Mononuclear cell (primary cell): Measurements from ENCODE around the gene XYLT1. TPM values are rescaled to one million over a fixed set of nuclear protein-coding genes. Genes with fewer than 3 reads are reported as not detected.
"Not testable (repeated sequence)": the region's sequence is repeated elsewhere in the genome, so short reads cannot be mapped to it uniquely, and the experiment has no call there.

Source experiments
- H3K27me3 ChIP-seq: 2 replicates; pipeline ENCODE4 v1.6.0; 2011; ENCODE audit warnings: low read length, control low read depth; ENCODE audit not compliant: insufficient read depth
- H3K4me1 ChIP-seq: 2 replicates; pipeline ENCODE4 v1.5.1; 2011; ENCODE audit warnings: mild to moderate bottlenecking, low read length, control low read depth; ENCODE audit not compliant: insufficient read depth
- H3K4me3 ChIP-seq: 2 replicates; pipeline ENCODE4 v1.5.1; 2011; ENCODE audit warnings: mild to moderate bottlenecking, low read length, moderate library complexity
- H3K9me3 ChIP-seq: 2 replicates; pipeline ENCODE4 v1.5.1; 2011; ENCODE audit warnings: low read depth, mild to moderate bottlenecking, control low read depth, low read length
- total RNA-seq: library from RNA; depleted of rRNA; stranded (reverse); fragments of >200 nt; gene quantifications from one replicate; pipeline ENCODE4 v1.2.3, GENCODE V29; 2012

The XYLT1 gene, protein sequence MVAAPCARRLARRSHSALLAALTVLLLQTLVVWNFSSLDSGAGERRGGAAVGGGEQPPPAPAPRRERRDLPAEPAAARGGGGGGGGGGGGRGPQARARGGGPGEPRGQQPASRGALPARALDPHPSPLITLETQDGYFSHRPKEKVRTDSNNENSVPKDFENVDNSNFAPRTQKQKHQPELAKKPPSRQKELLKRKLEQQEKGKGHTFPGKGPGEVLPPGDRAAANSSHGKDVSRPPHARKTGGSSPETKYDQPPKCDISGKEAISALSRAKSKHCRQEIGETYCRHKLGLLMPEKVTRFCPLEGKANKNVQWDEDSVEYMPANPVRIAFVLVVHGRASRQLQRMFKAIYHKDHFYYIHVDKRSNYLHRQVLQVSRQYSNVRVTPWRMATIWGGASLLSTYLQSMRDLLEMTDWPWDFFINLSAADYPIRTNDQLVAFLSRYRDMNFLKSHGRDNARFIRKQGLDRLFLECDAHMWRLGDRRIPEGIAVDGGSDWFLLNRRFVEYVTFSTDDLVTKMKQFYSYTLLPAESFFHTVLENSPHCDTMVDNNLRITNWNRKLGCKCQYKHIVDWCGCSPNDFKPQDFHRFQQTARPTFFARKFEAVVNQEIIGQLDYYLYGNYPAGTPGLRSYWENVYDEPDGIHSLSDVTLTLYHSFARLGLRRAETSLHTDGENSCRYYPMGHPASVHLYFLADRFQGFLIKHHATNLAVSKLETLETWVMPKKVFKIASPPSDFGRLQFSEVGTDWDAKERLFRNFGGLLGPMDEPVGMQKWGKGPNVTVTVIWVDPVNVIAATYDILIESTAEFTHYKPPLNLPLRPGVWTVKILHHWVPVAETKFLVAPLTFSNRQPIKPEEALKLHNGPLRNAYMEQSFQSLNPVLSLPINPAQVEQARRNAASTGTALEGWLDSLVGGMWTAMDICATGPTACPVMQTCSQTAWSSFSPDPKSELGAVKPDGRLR
- 19.4 TPM for total RNA-seq

DNA sequence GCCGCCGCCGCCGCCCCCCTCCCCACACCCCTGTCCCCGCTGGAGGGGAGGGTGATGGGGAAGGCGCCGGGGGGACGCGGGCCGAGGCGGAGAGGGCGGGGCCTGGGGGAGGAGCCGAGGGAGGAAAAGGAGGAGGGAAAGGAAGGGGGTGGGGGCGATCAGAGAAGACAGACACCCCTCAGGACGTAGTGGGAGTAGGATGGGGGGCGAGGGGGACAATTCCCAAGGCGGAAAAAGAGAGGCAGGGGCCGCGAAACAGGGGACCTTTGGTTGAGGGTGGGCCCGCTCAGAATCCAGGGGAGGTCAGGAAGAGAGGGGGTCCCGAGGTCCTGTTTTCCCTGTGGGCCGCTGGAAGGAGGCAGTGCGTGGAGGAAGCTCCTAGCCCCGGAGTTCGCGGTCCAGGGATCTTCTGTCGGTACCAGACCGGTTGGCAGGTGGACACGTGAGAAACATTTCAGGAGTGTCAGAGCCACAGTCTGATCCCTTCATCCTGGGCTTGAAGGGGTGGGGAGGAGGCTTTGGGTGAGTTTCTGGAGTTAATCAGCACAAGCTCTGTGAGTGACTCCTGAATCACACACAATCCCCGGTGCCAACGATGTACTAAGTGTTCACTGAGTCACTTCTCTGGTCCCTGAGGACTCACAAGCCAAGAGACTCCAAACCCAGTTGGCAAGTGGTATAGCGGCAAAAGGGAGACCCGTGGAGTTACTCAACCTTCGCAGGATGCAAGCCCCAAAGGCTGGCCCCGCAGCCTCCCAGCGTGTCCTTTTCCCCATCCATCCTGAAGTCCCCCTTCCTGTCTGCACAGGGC lies at the start of gene XYLT1:
TSS of gene XYLT1 (minus strand) at position 53 of the 811 bp plus-strand sequence. CDS start 164 bp downstream, outside the sequence.
- H3K4me1 ChIP-seq: peaks cover 54% of the 10 kb centered on the region
- H3K9me3 ChIP-seq: no peaks in the 10 kb centered on the region
- H3K27me3 ChIP-seq: peaks cover 6% of the 10 kb centered on the region
- peak within 1 kb of the TSS; percentile 64 for H3K4me3 ChIP-seq

DNA sequence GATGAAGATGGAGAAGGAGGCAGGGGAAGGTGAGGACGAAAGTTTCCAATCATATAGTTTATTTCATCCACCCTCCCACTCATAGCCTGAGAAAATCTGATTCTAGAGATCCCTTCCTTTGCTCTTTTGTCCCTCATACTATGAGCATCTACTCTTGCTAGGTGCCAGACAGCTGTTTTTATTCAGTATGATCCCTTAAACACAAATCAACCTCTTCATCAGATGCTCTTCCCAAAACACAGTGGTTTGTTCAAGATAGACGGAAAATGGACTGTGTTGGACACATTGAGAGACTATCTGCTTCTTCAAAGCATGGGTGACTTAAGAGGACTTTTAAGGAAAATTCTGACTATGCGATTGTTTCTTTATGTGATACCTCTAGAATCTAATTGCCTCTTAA lies 49.4 kb upstream of the XYLT1 start:
- Histone ChIP-seq H3K4me3 (no peak overlapping the region), H3K4me1 (no peaks in the 10 kb centered on the region), H3K9me3 (no peaks in the 10 kb centered on the region), H3K27me3 (no peaks in the 10 kb centered on the region)

DNA sequence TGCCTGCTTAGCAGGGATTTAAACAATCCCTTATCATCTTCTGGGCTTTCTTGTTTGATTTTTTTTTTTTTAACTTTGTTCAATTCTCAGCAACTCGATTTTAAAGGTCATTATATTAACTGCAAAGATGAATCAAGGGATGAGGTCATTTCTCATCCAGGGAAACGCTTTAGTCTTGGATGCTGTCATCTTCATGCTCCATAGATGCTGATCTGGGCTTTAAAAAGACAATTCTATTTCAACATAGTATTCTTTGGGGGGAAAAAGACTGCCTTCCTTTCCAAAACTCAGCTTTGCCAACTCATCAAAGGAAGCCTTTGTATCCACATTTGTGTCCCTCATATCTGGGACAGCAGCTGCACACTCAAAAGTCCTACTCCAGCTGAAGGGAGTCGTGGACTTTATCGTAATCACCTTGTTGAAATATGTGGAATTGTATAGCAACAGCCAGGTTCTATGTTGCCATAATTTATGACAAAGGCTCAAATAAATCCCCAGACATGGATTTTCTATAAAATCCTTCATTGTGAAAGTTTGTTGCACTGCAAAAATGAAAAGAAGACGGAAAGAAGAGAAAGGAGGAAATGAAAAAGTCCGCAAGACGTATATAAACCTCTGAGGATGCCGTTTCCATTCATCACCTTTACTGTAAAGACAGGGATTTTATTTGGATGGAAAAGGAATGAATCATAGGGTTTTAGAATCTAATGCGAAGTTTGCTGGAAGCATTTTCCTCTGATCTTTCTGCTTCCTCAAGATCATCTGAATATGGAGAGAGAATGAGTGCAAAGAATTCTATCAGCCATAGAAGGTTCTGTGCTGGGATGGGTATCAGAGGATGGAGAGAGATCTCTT lies 48.6 kb upstream of the XYLT1 start:
- H3K9me3 ChIP-seq: no peaks in the 10 kb centered on the region
- H3K4me1 ChIP-seq: no peaks in the 10 kb centered on the region
- no peaks in the 10 kb centered on the region for H3K27me3 ChIP-seq
- H3K4me3 ChIP-seq: no peak overlapping the region

DNA sequence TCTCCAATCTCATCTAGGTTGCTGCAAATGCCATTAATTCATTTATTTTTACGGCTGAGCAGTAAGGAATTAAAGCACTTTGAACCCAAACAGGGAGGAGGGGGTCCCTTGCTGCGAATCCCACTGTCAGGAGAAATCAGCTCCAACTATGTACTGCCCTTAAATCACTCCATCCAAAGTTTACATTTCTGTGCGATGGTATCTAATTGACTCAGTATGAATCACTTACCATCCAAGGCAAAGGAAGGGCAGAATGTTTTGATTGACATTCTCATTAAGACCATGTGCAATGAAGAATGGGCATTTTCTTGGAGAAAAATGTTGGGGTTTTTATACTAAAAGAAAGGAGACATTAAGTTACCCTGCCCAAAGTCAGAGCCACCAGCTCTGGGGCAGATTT lies 47.7 kb upstream of the XYLT1 start:
- no peak overlapping the region for H3K4me3 ChIP-seq
- no peaks in the 10 kb centered on the region for H3K4me1 ChIP-seq
- H3K9me3 ChIP-seq: no peaks in the 10 kb centered on the region
- no peaks in the 10 kb centered on the region for H3K27me3 ChIP-seq

DNA sequence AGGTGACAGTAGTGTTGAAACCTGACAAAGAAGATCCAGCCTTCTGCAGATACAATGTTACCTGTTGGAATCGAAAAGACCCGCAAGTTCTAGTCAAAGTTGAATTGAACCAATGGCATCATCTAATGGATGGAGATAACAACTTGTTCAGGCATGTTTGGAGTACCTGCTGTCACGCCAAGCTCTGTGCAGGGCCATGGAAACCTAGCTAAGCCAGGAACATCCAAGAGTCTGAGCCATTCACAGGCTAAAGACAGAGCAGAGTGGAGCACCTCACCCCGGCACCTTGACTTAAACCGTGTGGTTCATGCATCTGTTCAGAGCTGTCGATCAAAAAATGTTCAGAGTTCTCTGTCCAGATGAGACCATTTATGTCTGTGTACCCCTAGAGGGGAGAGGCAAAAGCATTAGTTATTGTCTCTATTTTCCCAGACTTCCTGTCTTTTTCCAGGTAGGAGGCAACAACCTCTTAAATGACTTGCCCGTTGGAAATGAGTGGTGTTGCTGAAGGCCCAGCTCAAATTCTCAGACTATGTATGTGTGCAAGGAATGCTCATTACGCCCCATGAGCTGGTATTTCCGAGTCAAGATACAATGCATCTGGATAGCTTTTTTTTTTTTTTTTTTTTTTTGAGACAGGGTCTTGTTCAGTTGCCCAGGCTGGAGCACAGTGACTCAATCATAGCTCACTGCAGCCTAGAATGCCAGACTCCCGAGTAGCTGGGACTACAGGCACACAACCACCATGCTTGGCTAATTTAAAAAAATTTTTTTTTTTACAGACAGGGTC lies 44.9 kb upstream of the XYLT1 start:
- Histone ChIP-seq H3K27me3 (no peaks in the 10 kb centered on the region), H3K4me1 (no peaks in the 10 kb centered on the region), H3K4me3 (no peak overlapping the region), H3K9me3 (no peaks in the 10 kb centered on the region)

DNA sequence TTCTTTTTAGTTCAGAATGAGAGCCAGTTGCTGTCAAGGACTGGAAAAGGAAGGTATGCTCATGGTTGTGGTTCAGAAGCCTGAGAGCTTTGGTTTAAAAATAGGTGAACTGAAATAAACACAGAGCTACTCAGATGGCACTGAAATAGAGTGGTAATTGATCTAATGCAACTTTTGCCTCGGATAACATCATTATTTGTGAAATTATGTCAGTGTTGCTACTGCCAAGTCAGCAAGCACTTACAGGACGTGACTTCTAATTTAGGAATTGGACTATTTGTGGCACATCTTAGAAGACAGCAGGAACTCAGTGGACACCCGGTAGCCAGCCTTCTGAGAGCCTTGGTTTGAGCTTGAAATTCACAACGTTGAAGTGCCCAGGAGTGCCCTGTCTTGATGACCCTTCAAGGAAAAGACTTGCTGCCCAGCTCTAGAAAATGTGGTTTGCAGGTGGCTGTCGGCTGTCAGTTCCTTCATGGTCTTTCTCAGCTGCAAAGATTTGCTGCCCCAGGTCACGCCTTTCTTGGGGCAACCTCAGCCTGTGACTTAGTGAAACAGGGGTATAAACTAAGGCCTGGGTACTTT lies 42.0 kb upstream of the XYLT1 start:
- Histone ChIP-seq H3K9me3 (no peaks in the 10 kb centered on the region), H3K4me3 (no peak overlapping the region), H3K4me1 (no peaks in the 10 kb centered on the region), H3K27me3 (no peaks in the 10 kb centered on the region)

DNA sequence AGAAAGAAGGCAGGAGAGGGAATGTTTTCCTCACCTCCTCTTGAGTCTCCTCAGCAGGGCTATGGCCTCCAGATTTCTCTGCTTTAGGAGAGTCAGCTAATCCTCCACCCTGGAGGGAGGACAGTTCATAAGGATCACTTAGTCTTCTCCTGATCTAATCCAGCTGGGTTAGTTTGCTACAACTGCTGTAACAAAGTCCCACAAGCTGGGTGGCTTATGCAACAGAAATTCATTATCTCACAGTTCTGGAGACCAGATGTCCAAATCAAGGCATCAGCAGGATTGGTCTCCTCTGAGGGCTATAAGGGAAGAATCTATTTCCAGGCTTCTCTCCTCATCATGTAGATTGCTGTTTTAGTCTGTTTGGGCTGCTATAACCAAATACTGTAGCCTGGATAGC lies 40.6 kb upstream of the XYLT1 start:
- no peak overlapping the region for H3K4me3 ChIP-seq
- H3K9me3 ChIP-seq: no peaks in the 10 kb centered on the region
- H3K4me1 ChIP-seq: no peaks in the 10 kb centered on the region
- no peaks in the 10 kb centered on the region for H3K27me3 ChIP-seq

DNA sequence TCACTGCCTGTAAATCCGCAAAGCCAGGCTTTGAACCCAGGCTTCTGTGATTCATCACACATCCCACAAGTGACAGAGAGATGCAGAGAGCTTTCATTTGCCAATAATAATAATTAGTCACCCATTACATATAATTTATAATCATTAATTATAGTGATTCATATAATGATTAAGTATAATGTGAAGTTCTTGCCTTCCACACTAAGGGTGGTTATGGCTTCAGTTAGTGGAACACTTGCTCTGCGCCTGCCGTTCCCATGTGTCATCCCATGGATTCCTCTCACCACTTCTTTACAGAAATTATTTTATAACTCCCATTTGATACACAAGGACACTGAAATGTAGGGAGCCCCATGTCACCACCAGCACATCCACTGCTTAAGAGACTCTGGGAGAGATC lies 39.8 kb upstream of the XYLT1 start:
- no peaks in the 10 kb centered on the region for H3K27me3 ChIP-seq
- H3K9me3 ChIP-seq: no peaks in the 10 kb centered on the region
- no peaks in the 10 kb centered on the region for H3K4me1 ChIP-seq
- H3K4me3 ChIP-seq: no peak overlapping the region

DNA sequence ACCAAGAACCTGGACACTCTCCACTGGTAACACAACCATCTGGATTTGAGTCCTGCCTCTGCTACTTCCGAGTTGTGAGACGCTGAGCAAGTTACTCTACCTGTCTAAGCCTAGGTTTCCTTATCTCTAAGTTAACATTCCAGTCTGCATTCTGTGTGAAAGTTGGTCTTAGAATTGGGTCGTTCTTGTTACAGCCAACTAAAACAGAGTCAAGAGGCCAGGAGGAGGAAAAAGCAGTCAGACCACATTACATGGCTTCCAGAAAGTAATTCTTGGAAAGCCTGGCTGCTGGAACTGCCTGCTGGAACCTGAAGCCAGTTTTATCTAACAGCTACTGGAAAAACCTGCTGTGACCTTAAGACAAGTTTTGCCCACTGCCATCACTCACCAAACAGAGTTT lies 38.4 kb upstream of the XYLT1 start:
- H3K9me3 ChIP-seq: no peaks in the 10 kb centered on the region

DNA sequence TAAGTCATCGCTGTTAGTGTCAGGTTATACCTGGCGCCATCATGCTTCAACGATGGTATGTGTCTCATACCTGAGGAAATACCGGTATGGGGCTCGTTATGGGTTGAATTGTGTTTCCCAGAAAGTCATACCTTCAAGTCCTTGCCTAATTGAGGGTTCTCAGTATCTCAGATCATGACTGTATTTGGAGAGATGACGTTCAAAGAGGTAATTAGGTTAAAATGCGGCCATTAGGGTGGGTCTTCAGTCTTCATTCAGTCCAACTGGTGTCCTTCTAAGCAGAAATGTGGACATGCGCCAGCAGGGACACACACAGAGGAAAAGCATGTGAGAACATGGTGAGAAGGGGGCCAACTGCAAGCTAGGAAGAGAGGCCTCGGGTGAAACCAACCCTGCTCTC lies 37.5 kb upstream of the XYLT1 start:
- Histone ChIP-seq H3K27me3 (no peaks in the 10 kb centered on the region), H3K9me3 (no peaks in the 10 kb centered on the region), H3K4me1 (no peaks in the 10 kb centered on the region), H3K4me3 (no peak overlapping the region)

More for the DNA sequence above, 38.4 kb upstream of the XYLT1 start:
- no peak overlapping the region for H3K4me3 ChIP-seq
- no peaks in the 10 kb centered on the region for H3K4me1 ChIP-seq
- no peaks in the 10 kb centered on the region for H3K27me3 ChIP-seq

DNA sequence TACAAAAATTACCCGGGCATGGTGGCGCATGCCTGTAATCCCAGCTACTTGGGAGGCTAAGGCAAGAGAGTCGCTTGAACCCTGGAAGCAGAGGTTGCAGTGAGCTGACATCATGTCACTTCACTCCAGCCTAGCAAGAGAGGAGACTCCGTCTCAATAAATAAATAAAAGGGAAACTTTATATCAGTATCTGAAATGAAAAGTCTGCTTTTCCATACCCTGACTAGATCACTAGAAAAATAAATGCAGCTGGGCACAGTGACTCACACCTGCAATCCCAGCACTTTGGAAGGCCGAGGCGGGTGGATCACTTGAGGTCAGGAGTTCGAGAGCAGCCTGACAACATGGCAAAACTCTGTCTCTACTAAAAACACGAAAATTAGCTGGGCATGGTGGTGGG lies 36.8 kb upstream of the XYLT1 start:
- not testable (repeated sequence) for H3K27me3 ChIP-seq, H3K4me3 ChIP-seq, H3K4me1 ChIP-seq, H3K9me3 ChIP-seq

DNA sequence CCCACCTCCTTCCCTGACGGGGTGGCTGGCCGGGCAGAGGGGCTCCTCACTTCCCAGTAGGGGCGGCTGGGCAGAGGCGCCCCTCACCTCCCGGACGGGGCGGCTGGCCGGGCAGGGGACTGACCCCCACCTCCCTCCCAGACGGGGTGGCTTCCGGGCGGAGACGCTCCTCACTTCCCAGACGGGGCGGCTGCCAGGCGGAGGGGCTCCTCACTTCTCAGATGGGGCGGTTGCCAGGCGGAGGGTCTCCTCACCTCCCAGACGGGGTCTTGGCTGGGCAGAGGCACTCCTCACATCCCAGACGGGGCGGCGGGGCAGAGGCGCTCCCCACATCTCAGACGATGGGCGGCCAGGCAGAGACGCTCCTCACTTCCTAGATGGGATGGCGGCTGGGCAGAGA lies 35.1 kb upstream of the XYLT1 start:
- not testable (repeated sequence) for H3K27me3 ChIP-seq, H3K4me1 ChIP-seq, H3K4me3 ChIP-seq, H3K9me3 ChIP-seq

DNA sequence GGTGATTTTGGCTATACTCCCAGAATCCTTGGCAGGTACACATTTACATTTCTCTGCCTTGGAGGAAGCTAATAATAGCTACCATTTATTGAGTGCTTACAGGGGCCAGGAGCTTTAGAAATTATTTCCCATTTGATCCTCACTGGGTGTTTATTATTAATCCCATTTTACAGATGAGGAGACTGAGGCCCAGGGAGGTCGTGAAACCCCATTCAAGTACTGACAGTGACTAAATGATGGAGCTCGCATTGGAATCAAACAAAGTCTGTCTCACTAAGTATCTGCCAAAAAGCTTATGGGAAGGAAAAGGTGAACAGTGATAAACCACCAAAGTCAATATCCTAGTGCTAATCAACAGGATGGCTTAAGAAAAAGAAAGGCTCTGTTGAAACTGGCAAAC lies 33.3 kb upstream of the XYLT1 start:
- Histone ChIP-seq H3K27me3 (no peaks in the 10 kb centered on the region), H3K9me3 (no peaks in the 10 kb centered on the region), H3K4me1 (no peaks in the 10 kb centered on the region), H3K4me3 (no peak overlapping the region)
